ENCODE results near the gene ABHD12B. TPM values are rescaled to one million over a fixed set of nuclear protein-coding genes. Genes with fewer than 3 reads are reported as not detected.
A peak's percentile ranks its signal among the peaks of the same experiment; 100 is the strongest.

The ABHD12B gene
- total and polyA plus RNA-seq, 2 of the 13 experiments (the other 11 are each of a cell fraction or from before 2014, with no cell fraction given): not detected

DNA sequence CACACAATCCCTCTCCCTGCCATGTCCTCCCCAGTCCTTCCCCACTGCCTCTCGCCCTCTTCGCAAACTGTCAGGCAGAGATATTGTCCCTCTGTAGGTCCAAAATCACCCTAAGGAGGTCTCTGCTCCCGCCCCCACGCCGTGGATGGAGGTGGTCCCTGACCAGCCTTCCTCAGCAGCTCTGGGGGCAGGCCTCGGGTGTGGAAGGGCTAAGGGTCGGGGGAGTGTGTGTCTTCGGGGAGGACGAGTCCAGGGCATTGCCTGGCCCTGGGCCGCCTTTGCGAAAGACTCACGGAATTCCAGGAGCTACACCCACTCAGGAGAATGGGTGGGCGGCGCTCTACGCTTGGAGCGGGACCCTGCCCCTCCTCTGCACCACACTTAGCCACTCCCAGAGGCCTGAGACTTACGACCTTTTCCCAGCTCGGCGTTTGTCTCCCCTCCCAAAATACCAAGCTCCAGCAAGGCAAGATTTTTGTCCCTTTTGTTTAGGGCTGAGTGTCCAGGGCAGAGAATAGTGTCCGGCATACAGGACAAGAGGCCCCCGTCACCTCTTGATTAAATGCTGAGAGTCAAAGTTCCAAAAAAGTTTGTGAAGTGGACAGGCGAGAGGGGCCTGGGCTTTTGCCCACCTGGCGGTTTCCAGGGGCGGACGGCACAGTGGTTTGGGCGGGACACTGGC, 71.5 kb downstream of the ABHD12B start (continued):
- TF ChIP-seq TARDBP (CRISPR knock-in tag; IDR thresholded peaks at IDR 0.05): peak; percentile 38; the same call in 1 of the 2 replicates
- peak; percentile 59 for TF ChIP-seq NAIF1 (CRISPR knock-in tag; IDR thresholded peaks at IDR 0.05; ENCODE audit: borderline replicate concordance)
- TF ChIP-seq, protein P1, sequence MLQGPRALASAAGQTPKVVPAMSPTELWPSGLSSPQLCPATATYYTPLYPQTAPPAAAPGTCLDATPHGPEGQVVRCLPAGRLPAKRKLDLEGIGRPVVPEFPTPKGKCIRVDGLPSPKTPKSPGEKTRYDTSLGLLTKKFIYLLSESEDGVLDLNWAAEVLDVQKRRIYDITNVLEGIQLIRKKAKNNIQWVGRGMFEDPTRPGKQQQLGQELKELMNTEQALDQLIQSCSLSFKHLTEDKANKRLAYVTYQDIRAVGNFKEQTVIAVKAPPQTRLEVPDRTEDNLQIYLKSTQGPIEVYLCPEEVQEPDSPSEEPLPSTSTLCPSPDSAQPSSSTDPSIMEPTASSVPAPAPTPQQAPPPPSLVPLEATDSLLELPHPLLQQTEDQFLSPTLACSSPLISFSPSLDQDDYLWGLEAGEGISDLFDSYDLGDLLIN (CRISPR knock-in tag; IDR thresholded peaks at IDR 0.05; ENCODE audit: borderline replicate concordance): no peak
- no peak for TF ChIP-seq CCAR2 (optimal IDR thresholded peaks at IDR 0.05; ENCODE audit: low read depth, low read length)
- TF ChIP-seq SIN3A (IDR thresholded peaks at IDR 0.05; ENCODE audit: borderline replicate concordance, low read depth, low read length): peak; percentile 63
- TF ChIP-seq ZEB1 (IDR thresholded peaks at IDR 0.05; ENCODE audit: insufficient replicate concordance, low read depth): peak; percentile 39
- TF ChIP-seq, protein P2, sequence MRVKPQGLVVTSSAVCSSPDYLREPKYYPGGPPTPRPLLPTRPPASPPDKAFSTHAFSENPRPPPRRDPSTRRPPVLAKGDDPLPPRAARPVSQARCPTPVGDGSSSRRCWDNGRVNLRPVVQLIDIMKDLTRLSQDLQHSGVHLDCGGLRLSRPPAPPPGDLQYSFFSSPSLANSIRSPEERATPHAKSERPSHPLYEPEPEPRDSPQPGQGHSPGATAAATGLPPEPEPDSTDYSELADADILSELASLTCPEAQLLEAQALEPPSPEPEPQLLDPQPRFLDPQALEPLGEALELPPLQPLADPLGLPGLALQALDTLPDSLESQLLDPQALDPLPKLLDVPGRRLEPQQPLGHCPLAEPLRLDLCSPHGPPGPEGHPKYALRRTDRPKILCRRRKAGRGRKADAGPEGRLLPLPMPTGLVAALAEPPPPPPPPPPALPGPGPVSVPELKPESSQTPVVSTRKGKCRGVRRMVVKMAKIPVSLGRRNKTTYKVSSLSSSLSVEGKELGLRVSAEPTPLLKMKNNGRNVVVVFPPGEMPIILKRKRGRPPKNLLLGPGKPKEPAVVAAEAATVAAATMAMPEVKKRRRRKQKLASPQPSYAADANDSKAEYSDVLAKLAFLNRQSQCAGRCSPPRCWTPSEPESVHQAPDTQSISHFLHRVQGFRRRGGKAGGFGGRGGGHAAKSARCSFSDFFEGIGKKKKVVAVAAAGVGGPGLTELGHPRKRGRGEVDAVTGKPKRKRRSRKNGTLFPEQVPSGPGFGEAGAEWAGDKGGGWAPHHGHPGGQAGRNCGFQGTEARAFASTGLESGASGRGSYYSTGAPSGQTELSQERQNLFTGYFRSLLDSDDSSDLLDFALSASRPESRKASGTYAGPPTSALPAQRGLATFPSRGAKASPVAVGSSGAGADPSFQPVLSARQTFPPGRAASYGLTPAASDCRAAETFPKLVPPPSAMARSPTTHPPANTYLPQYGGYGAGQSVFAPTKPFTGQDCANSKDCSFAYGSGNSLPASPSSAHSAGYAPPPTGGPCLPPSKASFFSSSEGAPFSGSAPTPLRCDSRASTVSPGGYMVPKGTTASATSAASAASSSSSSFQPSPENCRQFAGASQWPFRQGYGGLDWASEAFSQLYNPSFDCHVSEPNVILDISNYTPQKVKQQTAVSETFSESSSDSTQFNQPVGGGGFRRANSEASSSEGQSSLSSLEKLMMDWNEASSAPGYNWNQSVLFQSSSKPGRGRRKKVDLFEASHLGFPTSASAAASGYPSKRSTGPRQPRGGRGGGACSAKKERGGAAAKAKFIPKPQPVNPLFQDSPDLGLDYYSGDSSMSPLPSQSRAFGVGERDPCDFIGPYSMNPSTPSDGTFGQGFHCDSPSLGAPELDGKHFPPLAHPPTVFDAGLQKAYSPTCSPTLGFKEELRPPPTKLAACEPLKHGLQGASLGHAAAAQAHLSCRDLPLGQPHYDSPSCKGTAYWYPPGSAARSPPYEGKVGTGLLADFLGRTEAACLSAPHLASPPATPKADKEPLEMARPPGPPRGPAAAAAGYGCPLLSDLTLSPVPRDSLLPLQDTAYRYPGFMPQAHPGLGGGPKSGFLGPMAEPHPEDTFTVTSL (CRISPR knock-in tag; IDR thresholded peaks at IDR 0.05; ENCODE audit: borderline replicate concordance): no peak
- TF ChIP-seq ZNF460 (CRISPR knock-in tag; IDR thresholded peaks at IDR 0.05; ENCODE audit: borderline replicate concordance): no peak
- TF ChIP-seq ZNF746 (CRISPR knock-in tag; IDR thresholded peaks at IDR 0.05): no peak
- no peak for TF ChIP-seq MED1 (CRISPR knock-in tag; IDR thresholded peaks at IDR 0.05)
- no peak for TF ChIP-seq DNMT1 (CRISPR knock-in tag; IDR thresholded peaks at IDR 0.05)
- TF ChIP-seq MNT (IDR thresholded peaks at IDR 0.05): no peak
- peak; percentile 72 for TF ChIP-seq SAP130 (CRISPR knock-in tag; IDR thresholded peaks at IDR 0.05; ENCODE audit: low read depth)
- TF ChIP-seq TSC22D2 (CRISPR knock-in tag; IDR thresholded peaks at IDR 0.05; ENCODE audit: borderline replicate concordance): no peak
- TF ChIP-seq ZBTB7A (CRISPR knock-in tag; IDR thresholded peaks at IDR 0.05): 0 out of 2 replicates have a peak, but pooled peaks have one; percentile 21
- TF ChIP-seq PHF8 (CRISPR knock-in tag; IDR thresholded peaks at IDR 0.05): peak; percentile 33
- no peak for TF ChIP-seq ZNF282 (IDR thresholded peaks at IDR 0.05; ENCODE audit: partially characterized antibody)
- TF ChIP-seq, protein P3, sequence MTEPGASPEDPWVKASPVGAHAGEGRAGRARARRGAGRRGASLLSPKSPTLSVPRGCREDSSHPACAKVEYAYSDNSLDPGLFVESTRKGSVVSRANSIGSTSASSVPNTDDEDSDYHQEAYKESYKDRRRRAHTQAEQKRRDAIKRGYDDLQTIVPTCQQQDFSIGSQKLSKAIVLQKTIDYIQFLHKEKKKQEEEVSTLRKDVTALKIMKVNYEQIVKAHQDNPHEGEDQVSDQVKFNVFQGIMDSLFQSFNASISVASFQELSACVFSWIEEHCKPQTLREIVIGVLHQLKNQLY (CRISPR knock-in tag; IDR thresholded peaks at IDR 0.05): no peak
- TF ChIP-seq SP2 (CRISPR knock-in tag; IDR thresholded peaks at IDR 0.05): no peak
- TF ChIP-seq EP300 (IDR thresholded peaks at IDR 0.05; ENCODE audit: low read depth in 2 of 2, low read length in 2 of 2): no peak; a peak in 1 of 4 replicates
- no peak for TF ChIP-seq EP300 (CRISPR knock-in tag; IDR thresholded peaks at IDR 0.05; ENCODE audit: borderline replicate concordance)
- no peak for TF ChIP-seq NCOA1 (CRISPR knock-in tag; IDR thresholded peaks at IDR 0.05)
- TF ChIP-seq ZMYM3 (CRISPR knock-in tag; IDR thresholded peaks at IDR 0.05): no peak
